WTC11 (cell line): Measurements from ENCODE around the gene AZU1.

Experiments
- ATF1 ChIP-seq: sonication (generic); formaldehyde crosslinking; IDR thresholded peaks from 2 replicates; pipeline ENCODE4 v1.8.1; 2023; ENCODE audit warnings: mild to moderate bottlenecking, moderate library complexity, missing genetic modification reagents
- IRF2 ChIP-seq: sonication (generic); formaldehyde crosslinking; IDR thresholded peaks from 2 replicates; pipeline ENCODE4 v1.8.0; 2022; ENCODE audit warnings: low read depth, missing genetic modification reagents, borderline replicate concordance
- MXD4 ChIP-seq: fragments of 250-450 bp; sonication (Bioruptor Pico); IDR thresholded peaks from 2 replicates; pipeline ENCODE4 v1.8.0; 2021; ENCODE audit warnings: mild to moderate bottlenecking, moderate library complexity, borderline replicate concordance
- ZBTB21 ChIP-seq: sonication (generic); formaldehyde crosslinking; IDR thresholded peaks from 2 replicates; pipeline ENCODE4 v1.8.1; 2023; ENCODE audit warnings: mild to moderate bottlenecking, missing genetic modification reagents, borderline replicate concordance
- ZNF121 ChIP-seq: sonication (generic); formaldehyde crosslinking; IDR thresholded peaks from 2 replicates; pipeline ENCODE4 v1.8.0; 2023; ENCODE audit warnings: missing genetic modification reagents
- ZNF416 ChIP-seq: fragments of 250-450 bp; sonication (Bioruptor Pico); IDR thresholded peaks from 2 replicates; pipeline ENCODE4 v1.9.0; 2021; ENCODE audit warnings: mild to moderate bottlenecking, inconsistent platforms
- TF ChIP-seq, protein P1 (sequence below): fragments of 200-600 bp; IDR thresholded peaks from 2 replicates; pipeline ENCODE4 v1.8.0; 2022; ENCODE audit warnings: antibody characterized with exemption
- TF ChIP-seq, protein P2 (sequence below): sonication (generic); formaldehyde crosslinking; IDR thresholded peaks from 2 replicates; pipeline ENCODE4 v1.8.0; 2022; ENCODE audit warnings: mild to moderate bottlenecking, missing genetic modification reagents
- TF ChIP-seq, protein P3 (sequence below): sonication (generic); formaldehyde crosslinking; IDR thresholded peaks from 2 replicates; pipeline ENCODE4 v1.8.1; 2022; ENCODE audit warnings: mild to moderate bottlenecking, moderate library complexity, missing genetic modification reagents

DNA sequence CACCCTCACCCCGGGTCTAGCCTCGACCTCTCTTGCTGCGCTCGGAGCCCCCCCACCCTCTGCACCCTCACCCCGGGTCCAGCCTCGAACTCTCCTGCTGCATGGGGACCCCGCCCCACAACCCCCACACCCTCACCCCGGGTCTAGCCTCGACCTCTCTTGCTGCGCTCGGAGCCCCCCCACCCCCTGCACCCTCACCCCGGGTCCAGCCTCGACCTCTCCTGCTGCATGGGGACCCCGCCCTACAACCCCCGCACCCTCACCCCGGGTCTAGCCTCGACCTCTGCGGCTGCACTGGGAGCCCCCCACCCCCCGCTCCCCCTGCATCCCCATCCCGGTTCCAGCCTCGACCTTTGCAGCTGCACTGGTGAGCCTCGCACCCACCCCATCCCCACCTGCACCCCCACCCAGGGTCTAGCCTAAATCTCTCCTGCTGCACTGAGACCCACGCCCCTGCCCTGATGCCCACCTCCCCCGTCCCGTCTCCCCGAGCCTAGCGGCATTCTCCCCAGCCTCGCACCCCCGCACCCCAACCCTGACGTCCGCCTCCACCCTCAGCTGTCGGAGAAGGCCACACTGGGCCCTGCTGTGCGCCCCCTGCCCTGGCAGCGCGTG is 33.6 kb downstream of the AZU1 start:
- no peak for TF ChIP-seq IRF2
- TF ChIP-seq, protein P1, sequence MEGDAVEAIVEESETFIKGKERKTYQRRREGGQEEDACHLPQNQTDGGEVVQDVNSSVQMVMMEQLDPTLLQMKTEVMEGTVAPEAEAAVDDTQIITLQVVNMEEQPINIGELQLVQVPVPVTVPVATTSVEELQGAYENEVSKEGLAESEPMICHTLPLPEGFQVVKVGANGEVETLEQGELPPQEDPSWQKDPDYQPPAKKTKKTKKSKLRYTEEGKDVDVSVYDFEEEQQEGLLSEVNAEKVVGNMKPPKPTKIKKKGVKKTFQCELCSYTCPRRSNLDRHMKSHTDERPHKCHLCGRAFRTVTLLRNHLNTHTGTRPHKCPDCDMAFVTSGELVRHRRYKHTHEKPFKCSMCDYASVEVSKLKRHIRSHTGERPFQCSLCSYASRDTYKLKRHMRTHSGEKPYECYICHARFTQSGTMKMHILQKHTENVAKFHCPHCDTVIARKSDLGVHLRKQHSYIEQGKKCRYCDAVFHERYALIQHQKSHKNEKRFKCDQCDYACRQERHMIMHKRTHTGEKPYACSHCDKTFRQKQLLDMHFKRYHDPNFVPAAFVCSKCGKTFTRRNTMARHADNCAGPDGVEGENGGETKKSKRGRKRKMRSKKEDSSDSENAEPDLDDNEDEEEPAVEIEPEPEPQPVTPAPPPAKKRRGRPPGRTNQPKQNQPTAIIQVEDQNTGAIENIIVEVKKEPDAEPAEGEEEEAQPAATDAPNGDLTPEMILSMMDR, result no peak
- no peak for TF ChIP-seq ZNF416 (CRISPR knock-in tag)
- TF ChIP-seq, protein P2, sequence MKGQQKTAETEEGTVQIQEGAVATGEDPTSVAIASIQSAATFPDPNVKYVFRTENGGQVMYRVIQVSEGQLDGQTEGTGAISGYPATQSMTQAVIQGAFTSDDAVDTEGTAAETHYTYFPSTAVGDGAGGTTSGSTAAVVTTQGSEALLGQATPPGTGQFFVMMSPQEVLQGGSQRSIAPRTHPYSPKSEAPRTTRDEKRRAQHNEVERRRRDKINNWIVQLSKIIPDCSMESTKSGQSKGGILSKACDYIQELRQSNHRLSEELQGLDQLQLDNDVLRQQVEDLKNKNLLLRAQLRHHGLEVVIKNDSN (CRISPR knock-in tag), result no peak
- TF ChIP-seq MXD4 (CRISPR knock-in tag), result no peak
- TF ChIP-seq ATF1, result no peak
- no peak for TF ChIP-seq ZNF121 (CRISPR knock-in tag)
- TF ChIP-seq ZBTB21 (CRISPR knock-in tag), result no peak
- TF ChIP-seq, protein P3, sequence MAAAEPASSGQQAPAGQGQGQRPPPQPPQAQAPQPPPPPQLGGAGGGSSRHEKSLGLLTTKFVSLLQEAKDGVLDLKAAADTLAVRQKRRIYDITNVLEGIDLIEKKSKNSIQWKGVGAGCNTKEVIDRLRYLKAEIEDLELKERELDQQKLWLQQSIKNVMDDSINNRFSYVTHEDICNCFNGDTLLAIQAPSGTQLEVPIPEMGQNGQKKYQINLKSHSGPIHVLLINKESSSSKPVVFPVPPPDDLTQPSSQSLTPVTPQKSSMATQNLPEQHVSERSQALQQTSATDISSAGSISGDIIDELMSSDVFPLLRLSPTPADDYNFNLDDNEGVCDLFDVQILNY, result no peak
